GM12878 (cell line): ENCODE data around the gene OR4Q2. TPM values are rescaled to one million over a fixed set of nuclear protein-coding genes. Genes with fewer than 3 reads are reported as not detected.

Experiments used
- ATAC-seq: fragments of 200-7000 bp; cut with Tn5 transposase; 3 replicates; pipeline ENCODE4 v1.9.1; 2020; ENCODE audit warnings: mild to moderate bottlenecking, moderate library complexity
- BruUV-seq: library from RNA; stranded (reverse); fragments of 400-500 nt; replicated peaks from 2 replicates; lab custom pipeline; 2021; lab: Mats Ljungman, UMichigan
- CTCF ChIA-PET: fragments of 300-600 bp; sonication (Branson Sonifier 250); formaldehyde crosslinking; extraction: SDS; loops from one replicate; lab custom pipeline; 2021; ENCODE audit warnings: inconsistent platforms; lab: Yijun Ruan, JAX
- POLR2A ChIA-PET: fragments of 350-600 bp; formaldehyde crosslinking; extraction: SDS; loops from one replicate; lab custom pipeline; 2021; ENCODE audit warnings: inconsistent platforms; lab: Charles Lee
- RAD21 ChIA-PET: fragments of 300-600 bp; sonication (Branson Sonifier 250); formaldehyde crosslinking; loops from one replicate; lab custom pipeline; 2023; ENCODE audit warnings: antibody characterized with exemption; ENCODE audit not compliant: unreplicated experiment; lab: Charles Lee
- SMC1A ChIA-PET: fragments of 300-600 bp; sonication (Branson Sonifier 250); formaldehyde crosslinking; loops from one replicate; lab custom pipeline; 2023; ENCODE audit not compliant: unreplicated experiment, uncharacterized antibody; lab: Charles Lee
- DNase-seq: peaks from one replicate; pipeline ENCODE4 v3.0.0-alpha.2; 2011; ENCODE audit warnings: low read depth, low spot score
- FAIRE-seq: peaks from 3 replicates; lab custom pipeline; 2011; peaks lifted over from hg19 to GRCh38; lab: Jason Lieb, UNC
- H2AFZ ChIP-seq: 2 replicates; pipeline ENCODE4 v1.6.0; 2011; ENCODE audit warnings: low read depth, low read length, control low read depth; ENCODE audit not compliant: control insufficient read depth
- H3K27ac ChIP-seq: 2 replicates; pipeline ENCODE4 v1.5.1; 2011; ENCODE audit warnings: control low read depth; ENCODE audit not compliant: control insufficient read depth, insufficient read depth
- H3K27me3 ChIP-seq, 2 experiments: replicated peaks in 1 of 2; 2 replicates each; pipeline versions ENCODE4 v1.6.0 to v1.6.1; 2011; ENCODE audit warnings: low read length in 1 of 2; ENCODE audit not compliant: control insufficient read depth in 2 of 2, insufficient read depth in 2 of 2
- H3K36me3 ChIP-seq, 2 experiments: 2 replicates each; pipeline ENCODE4 v1.5.1; 2011; ENCODE audit warnings: low read length in 1 of 2; ENCODE audit not compliant: control insufficient read depth in 2 of 2, insufficient read depth in 2 of 2
- H3K4me1 ChIP-seq: 2 replicates; pipeline ENCODE4 v1.6.1; 2011; ENCODE audit warnings: mild to moderate bottlenecking, low read length, moderate library complexity, mixed read lengths; ENCODE audit not compliant: control insufficient read depth, insufficient read depth
- H3K4me2 ChIP-seq: 2 replicates; pipeline ENCODE4 v1.6.0; 2011; ENCODE audit warnings: control low read depth; ENCODE audit not compliant: control insufficient read depth, insufficient read depth
- H3K4me3 ChIP-seq: fragments of 200-600 bp; sonication (generic); 2 replicates; pipeline ENCODE4 v1.5.1; 2016
- H3K79me2 ChIP-seq: 2 replicates; pipeline ENCODE4 v1.6.0; 2011; ENCODE audit warnings: low read length; ENCODE audit not compliant: control insufficient read depth, insufficient read depth
- H3K9ac ChIP-seq: 2 replicates; pipeline ENCODE4 v1.8.0; 2011; ENCODE audit warnings: low read length, control low read depth, mixed read lengths; ENCODE audit not compliant: control insufficient read depth, insufficient read depth
- H3K9me3 ChIP-seq: replicated peaks from 3 replicates; pipeline ENCODE4 v1.5.1; 2011; ENCODE audit warnings: mild to moderate bottlenecking, low read length; ENCODE audit not compliant: control insufficient read depth, insufficient read depth
- H4K20me1 ChIP-seq: 2 replicates; pipeline ENCODE4 v1.6.0; 2011; ENCODE audit not compliant: control insufficient read depth, insufficient read depth
- BCLAF1 ChIP-seq: fragments of 450-650 bp; IDR thresholded peaks from 2 replicates; pipeline ENCODE4 v1.6.1; 2017; ENCODE audit warnings: antibody characterized with exemption, mild to moderate bottlenecking, moderate library complexity
- ETV6 ChIP-seq, 2 experiments: fragments of 450-650 bp in 1 of 2; IDR thresholded peaks in 1 of 2; conservative IDR thresholded peaks in 1 of 2; 2 replicates each; pipeline ENCODE4 v1.6.1; 2014; ENCODE audit warnings: antibody characterized with exemption in 1 of 2, borderline replicate concordance in 1 of 2, low read depth in 1 of 2, mild to moderate bottlenecking in 1 of 2, moderate library complexity in 1 of 2
- NR2F1 ChIP-seq: fragments of 450-650 bp; conservative IDR thresholded peaks from 2 replicates; pipeline ENCODE4 v1.6.1; 2017; ENCODE audit warnings: mild to moderate bottlenecking
- PAX8 ChIP-seq: fragments of 450-650 bp; IDR thresholded peaks from 2 replicates; pipeline ENCODE4 v1.6.1; 2017; ENCODE audit warnings: mild to moderate bottlenecking, moderate library complexity
- TARDBP ChIP-seq: IDR thresholded peaks from 2 replicates; pipeline ENCODE4 v1.6.1; 2016; ENCODE audit warnings: borderline replicate concordance
- ZNF207 ChIP-seq: fragments of 450-650 bp; IDR thresholded peaks from 2 replicates; pipeline ENCODE4 v1.6.1; 2014; ENCODE audit warnings: antibody characterized with exemption, mild to moderate bottlenecking, borderline replicate concordance
- WGBS: methylation state at CpG from one replicate; pipeline ENCODE4 v1.1.6; 2016; ENCODE audit warnings: low lambda C conversion rate; ENCODE audit not compliant: insufficient replicate concordance, insufficient coverage; ENCODE audit errors: missing lambda C conversion rate; 5-methylcytosine and 5-hydroxymethylcytosine counted together
- in situ Hi-C: fragments of 300-500 bp; cut with MboI; formaldehyde crosslinking; loops from 9 replicates; pipeline ENCODE4 v1.14.3; 2018; ENCODE audit warnings: mixed read lengths
- intact Hi-C: fragments of 100-400 bp; cut with micrococcal nuclease; formaldehyde crosslinking; loops from one replicate; pipeline ENCODE4 v1.14.2; 2022; ENCODE audit not compliant: unreplicated experiment
- polyA plus RNA-seq, 11 experiments: library from polyadenylated mRNA; depleted of rRNA in 4 of 11; unstranded in 6 of 11; stranded (reverse) in 5 of 11; fragments of >200 nt; fragmentation: Nextera tagmentation in 4 of 11; fragmentation: Illumina TruSeq in 1 of 11; extraction: Ambion mirVana in 4 of 11; extraction: Trizol in 1 of 11; gene quantifications; 1 replicate in 1 of 11; 2 replicates in 10 of 11; pipeline versions ENCODE4 v1.2.1 to v1.2.3, GENCODE V29; 2011 to 2016; ENCODE audit warnings: inconsistent platforms in 2 of 11, missing spikeins in 2 of 11, low read depth in 1 of 11
- total RNA-seq, 4 experiments: library from RNA; depleted of rRNA in 3 of 4; stranded (reverse); fragments of >200 nt in 3 of 4; fragmentation: Illumina TruSeq in 1 of 4; extraction: Trizol in 1 of 4; gene quantifications; 2 replicates each; pipeline versions ENCODE4 v1.2.1 to v1.2.3, GENCODE V29; 2013 to 2021
- TF ChIP-seq, protein P1 (sequence below): fragments of 450-650 bp; IDR thresholded peaks from 2 replicates; pipeline ENCODE4 v1.6.1; 2016; ENCODE audit warnings: mild to moderate bottlenecking
- TF ChIP-seq, protein P2 (sequence below): IDR thresholded peaks from 2 replicates; pipeline ENCODE4 v1.6.1; 2011; ENCODE audit warnings: mild to moderate bottlenecking, low read depth, low read length, moderate library complexity; ENCODE audit not compliant: insufficient replicate concordance

The OR4Q2 gene
- total and polyA plus RNA-seq, 10 of the 15 experiments (the other 5 are each of a cell fraction or from before 2014, with no cell fraction given) = not detected

DNA sequence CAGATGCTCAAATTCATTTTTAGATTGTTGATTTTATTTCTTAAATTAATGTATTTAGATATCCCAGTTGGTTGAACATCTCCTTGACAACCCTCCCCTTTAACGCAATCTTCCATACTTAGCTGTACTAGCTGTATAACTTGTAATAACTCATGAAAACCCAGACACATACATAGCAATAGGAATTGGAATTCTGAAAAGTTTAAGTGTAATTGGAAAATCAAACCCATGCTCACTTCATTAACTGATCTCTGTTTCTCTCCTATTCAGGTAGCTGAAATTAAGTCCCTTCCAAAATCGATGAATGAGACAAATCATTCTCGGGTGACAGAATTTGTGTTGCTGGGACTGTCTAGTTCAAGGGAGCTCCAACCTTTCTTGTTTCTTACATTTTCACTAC, 26.7 kb upstream of the OR4Q2 start, which contains the start of gene OR4K15:
Gene OR4K15 (plus strand): TSS at position 301 of the 400 bp plus-strand sequence. CDS start 0 bp downstream, at position 301.
- intact Hi-C loops = no loop called here

DNA sequence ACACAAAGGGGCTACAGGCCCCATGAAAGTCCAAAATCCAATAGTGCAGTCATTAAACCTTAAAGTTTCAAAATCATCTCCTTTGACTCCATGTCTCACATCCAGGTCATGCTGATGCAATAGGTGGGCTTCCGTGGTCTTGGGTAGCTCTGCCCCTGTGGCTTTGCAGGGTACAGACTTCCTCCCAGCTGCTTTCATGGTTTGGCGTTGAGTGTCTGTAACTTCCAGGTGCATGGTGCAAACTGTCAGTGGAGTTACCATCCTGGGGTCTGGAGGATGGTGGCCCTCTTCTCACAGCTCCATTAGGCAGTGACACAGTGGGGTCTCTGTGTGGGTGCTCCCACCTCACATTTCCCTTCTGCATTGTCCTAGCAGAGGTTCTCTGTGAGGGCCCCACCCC, 8.5 kb upstream of the OR4Q2 start:
- intact Hi-C loops = no loop called here
- DNase-seq (no peak), ATAC-seq (no peak), FAIRE-seq (no peak)
- BruUV-seq = no TSS peak
- Histone ChIP-seq H3K9me3 (no peaks in the 10 kb centered on the region), H3K4me3 (no peak overlapping the region), H3K27ac (no peak overlapping the region), H4K20me1 (no peaks in the 10 kb centered on the region), H2AFZ (no peak overlapping the region), H3K4me2 (no peak overlapping the region), H3K4me1 (no peaks in the 10 kb centered on the region), H3K27me3 (no peaks in the 10 kb centered on the region), H3K36me3 (no peaks in the 10 kb centered on the region), H3K9ac (no peak overlapping the region), H3K79me2 (no peaks in the 10 kb centered on the region)
- POLR2A ChIA-PET = no interaction called here
- CTCF ChIA-PET = no interaction called here
- in situ Hi-C loops = no loop called here
- SMC1A ChIA-PET = no interaction called here
- WGBS = 8% methylated on average over 2 of the region's 2 CpGs
- RAD21 ChIA-PET = no interaction called here
- TF ChIP-seq ZNF207 (no peak), ETV6 (conservative IDR thresholded peaks at IDR 0.05 in 1 of 2, IDR thresholded peaks at IDR 0.05 in 1 of 2; ENCODE audit: borderline replicate concordance in 1 of 2, low read depth in 1 of 2) (no peak), PAX8 (no peak), NR2F1 (no peak), TARDBP (no peak), BCLAF1 (no peak)
- TF ChIP-seq, protein P1, sequence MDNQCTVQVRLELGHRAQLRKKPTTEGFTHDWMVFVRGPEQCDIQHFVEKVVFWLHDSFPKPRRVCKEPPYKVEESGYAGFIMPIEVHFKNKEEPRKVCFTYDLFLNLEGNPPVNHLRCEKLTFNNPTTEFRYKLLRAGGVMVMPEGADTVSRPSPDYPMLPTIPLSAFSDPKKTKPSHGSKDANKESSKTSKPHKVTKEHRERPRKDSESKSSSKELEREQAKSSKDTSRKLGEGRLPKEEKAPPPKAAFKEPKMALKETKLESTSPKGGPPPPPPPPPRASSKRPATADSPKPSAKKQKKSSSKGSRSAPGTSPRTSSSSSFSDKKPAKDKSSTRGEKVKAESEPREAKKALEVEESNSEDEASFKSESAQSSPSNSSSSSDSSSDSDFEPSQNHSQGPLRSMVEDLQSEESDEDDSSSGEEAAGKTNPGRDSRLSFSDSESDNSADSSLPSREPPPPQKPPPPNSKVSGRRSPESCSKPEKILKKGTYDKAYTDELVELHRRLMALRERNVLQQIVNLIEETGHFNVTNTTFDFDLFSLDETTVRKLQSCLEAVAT = no peak

More for the DNA sequence above, 26.7 kb upstream of the OR4Q2 start, which contains the start of gene OR4K15:
- no peaks in the 10 kb centered on the region for H3K9me3 ChIP-seq
- ATAC-seq (no peak), FAIRE-seq (no peak)
- H3K9ac ChIP-seq = no peak within 1 kb of the TSS
- POLR2A ChIA-PET = no interaction called here
- WGBS = 82% methylated on average over 3 of the region's 3 CpGs
- H3K4me3 ChIP-seq = no peak within 1 kb of the TSS
- H3K4me2 ChIP-seq = no peak within 1 kb of the TSS
- RAD21 ChIA-PET = no interaction called here
- H4K20me1 ChIP-seq = no peaks in the 10 kb centered on the region
- H3K4me1 ChIP-seq = no peaks in the 10 kb centered on the region
- H3K27ac ChIP-seq = no peak within 1 kb of the TSS
- TF ChIP-seq, protein P2, sequence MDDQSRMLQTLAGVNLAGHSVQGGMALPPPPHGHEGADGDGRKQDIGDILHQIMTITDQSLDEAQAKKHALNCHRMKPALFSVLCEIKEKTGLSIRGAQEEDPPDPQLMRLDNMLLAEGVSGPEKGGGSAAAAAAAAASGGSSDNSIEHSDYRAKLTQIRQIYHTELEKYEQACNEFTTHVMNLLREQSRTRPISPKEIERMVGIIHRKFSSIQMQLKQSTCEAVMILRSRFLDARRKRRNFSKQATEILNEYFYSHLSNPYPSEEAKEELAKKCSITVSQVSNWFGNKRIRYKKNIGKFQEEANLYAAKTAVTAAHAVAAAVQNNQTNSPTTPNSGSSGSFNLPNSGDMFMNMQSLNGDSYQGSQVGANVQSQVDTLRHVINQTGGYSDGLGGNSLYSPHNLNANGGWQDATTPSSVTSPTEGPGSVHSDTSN = no peak
- TF ChIP-seq, all 136 proteins: peak for 0
- Histone ChIP-seq H3K36me3 (no peaks in the 10 kb centered on the region), H2AFZ (no peak within 1 kb of the TSS), H3K27me3 (no peaks in the 10 kb centered on the region), H3K79me2 (no peaks in the 10 kb centered on the region)
- BruUV-seq = no TSS peak
- ChIA-PET CTCF (no interaction called here), SMC1A (no interaction called here)
- in situ Hi-C loops = no loop called here
- DNase-seq = no peak
